CD4-positive, alpha-beta T cell treated with Interleukin-15 for 1 hour (primary cell): ENCODE results near the gene LYSMD1.

Experiments used
- DNase-seq: peaks from one replicate; pipeline ENCODE4 v3.0.0-alpha.2; 2020

The LYSMD1 gene

GRCh38 chr1:151175041-151175741 is 9.5 kb upstream of the LYSMD1 start:
- DNase-seq = no peak

DNA sequence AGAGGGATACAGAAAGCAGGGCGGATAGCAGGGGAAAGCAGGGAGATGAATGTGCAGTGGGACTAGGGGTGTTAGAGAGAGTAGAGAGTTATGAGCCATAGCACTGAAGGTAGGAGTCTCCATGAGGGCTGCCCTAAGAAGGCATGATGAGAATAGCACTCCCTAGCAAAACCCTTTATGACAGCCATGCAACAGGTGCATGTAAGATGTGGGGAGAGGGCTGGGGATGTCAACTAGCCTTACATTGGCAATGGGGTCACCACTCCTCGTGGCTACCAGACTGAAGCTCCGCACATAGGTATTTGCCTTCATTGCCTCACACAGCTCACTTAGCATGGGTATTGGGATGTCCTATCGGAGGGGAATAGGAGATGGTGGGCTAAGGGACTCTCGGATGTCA is 5.5 kb upstream of the LYSMD1 start:
- no peak for DNase-seq

GRCh38 chr1:151167116-151167515 is 1.4 kb upstream of the LYSMD1 start:
- no peak for DNase-seq

GRCh38 chr1:151166505-151166956 is 829 bp upstream of the LYSMD1 start:
- no peak for DNase-seq

DNA sequence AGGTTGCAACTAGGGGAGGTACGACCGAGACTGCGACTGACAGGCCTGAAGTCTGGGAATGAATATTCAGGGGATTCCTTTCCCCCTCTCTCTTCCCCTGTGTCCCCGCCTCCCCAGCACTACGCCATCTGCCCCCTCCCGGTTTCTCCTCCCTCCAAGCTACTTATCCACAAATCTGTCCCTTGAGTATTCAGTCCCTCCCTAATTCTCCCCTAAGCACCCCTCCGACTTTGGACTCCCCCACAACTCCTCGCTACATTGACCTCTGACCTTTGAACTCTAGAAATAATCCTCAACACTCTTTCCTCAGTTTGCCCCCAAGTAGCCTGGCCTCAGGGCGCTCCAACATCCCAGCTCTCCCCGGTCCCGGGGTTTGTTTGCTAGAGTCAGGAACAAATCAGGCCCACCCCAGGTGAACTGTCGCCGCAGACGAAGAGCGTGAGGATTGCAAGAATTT is 393 bp downstream of the LYSMD1 start:
- DNase-seq = no peak

DNA sequence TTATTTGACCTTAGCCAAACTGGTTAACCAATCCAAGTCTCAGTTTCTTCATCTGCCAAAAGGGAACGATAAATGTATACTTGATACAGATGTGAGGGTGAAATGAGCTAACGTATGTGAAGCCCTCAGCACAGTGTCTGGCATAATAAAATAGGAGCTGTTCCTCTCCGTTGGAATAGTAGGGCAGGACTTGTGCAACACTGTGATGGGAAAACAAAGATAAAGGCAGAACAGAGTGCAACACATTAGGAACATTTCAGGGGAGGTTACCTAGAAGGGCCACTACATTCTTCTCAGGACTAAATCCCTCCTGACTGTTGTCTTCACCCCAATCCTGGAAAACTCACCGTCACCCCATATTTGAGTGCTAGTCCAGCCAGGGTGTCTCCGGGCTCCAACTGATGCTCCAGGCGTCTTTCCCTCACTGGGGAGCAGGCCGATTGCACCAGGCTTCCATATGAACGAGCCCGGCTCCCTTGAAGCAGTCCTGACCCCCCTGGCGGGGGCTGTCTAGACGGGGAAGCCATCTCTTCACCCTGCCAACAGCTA is 896 bp downstream of the LYSMD1 start:
- DNase-seq = no peak

- DNase-seq = no peak
These were observed 6.3 kb downstream of the LYSMD1 start for GRCh38 chr1:151159373-151159772.

DNA sequence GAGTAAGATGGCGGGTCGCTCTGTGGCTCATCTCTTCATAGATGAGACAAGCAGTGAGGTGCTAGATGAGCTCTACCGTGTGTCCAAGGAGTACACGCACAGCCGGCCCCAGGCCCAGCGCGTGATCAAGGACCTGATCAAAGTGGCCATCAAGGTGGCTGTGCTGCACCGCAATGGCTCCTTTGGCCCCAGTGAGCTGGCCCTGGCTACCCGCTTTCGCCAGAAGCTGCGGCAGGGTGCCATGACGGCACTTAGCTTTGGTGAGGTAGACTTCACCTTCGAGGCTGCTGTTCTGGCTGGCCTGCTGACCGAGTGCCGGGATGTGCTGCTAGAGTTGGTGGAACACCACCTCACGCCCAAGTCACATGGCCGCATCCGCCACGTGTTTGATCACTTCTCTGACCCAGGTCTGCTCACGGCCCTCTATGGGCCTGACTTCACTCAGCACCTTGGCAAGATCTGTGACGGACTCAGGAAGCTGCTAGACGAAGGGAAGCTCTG is 6.9 kb downstream of the LYSMD1 start:
- DNase-seq = no peak

GRCh38 chr1:151158326-151158725 is 7.4 kb downstream of the LYSMD1 start:
- no peak for DNase-seq

GRCh38 chr1:151157067-151157531 is 8.6 kb downstream of the LYSMD1 start:
- DNase-seq = peak; percentile 56

- DNase-seq = peak; percentile 66
These were observed 9.2 kb downstream of the LYSMD1 start, which contains the start of gene TNFAIP8L2 for GRCh38 chr1:151156515-151156819. Gene TNFAIP8L2 (plus strand): TSS chr1:151156649. CDS start chr1:151158698, 2,049 bp downstream.

- DNase-seq = no peak
These were observed 18.0 kb downstream of the LYSMD1 start for GRCh38 chr1:151147665-151148064.

- no peak for DNase-seq
These were observed 18.6 kb downstream of the LYSMD1 start for GRCh38 chr1:151147132-151147503.

GRCh38 chr1:151146412-151147131 is 19.1 kb downstream of the LYSMD1 start, which contains the start of gene SEMA6C:
Gene SEMA6C (minus strand): TSS chr1:151146631. CDS start chr1:151142621, 4,010 bp downstream.
- peak; percentile 86 for DNase-seq

DNA sequence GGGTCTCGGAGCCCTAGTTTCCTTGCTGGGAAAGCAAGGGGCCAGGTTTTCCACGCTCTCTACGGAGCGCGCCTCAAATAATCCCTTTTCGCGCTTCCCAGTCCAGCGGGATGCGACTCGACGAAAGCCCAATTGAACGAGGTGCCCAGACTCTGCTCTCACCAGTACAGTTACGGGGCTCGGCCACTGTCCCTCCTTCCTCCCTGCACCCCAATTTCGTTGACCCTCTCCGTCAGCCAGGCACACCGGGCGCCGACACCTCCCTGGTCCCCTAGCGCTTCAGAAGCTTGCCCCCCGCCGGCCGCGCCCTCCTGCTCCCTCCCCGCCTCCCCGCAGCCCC is 19.7 kb downstream of the LYSMD1 start:
- DNase-seq = no peak

- no peak for DNase-seq
These were observed 20.2 kb downstream of the LYSMD1 start for GRCh38 chr1:151145304-151146071.

DNA sequence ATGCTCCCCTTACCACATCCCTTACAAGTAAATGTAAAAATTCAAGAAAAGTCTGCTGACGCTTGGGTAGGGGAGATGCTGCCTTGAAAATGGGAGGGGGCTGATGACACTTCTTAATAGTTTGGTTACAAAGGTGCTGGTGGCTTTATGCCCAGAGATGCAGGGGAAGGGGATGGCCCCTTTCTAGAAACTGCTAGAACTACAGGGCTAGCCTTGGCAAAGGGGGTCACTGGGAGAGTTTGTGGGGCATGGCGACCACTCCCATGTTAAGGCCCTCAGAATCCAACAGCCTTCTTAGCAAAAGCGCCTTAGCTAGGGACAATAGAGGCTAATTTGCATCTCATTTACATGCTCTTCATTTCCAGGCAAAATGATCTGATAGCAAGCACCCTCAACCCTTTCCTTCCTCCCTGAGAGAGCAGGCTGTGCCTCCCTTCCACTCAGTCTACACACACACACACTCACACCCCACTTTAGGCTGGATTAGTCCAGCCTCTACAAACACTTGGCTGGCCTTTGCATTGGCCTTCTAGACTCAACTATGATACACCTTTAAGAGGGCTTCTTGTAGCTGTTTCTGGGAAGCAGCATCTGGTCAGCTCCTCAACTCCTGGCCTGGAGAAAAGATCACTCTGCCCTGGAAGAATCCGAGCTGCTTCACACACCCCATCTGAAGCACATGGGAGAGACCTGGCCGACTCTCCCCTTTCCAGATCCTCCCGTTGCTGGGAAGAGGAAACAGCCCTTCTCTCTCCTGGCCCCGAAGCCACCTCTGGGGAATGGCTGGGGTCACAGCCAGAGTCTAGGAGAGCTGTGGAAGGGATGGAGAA is 21.0 kb downstream of the LYSMD1 start:
- DNase-seq = no peak

- DNase-seq = no peak
These were observed 21.7 kb downstream of the LYSMD1 start for GRCh38 chr1:151143986-151144385.

GRCh38 chr1:151143057-151143435 is 22.7 kb downstream of the LYSMD1 start:
- no peak for DNase-seq

DNA sequence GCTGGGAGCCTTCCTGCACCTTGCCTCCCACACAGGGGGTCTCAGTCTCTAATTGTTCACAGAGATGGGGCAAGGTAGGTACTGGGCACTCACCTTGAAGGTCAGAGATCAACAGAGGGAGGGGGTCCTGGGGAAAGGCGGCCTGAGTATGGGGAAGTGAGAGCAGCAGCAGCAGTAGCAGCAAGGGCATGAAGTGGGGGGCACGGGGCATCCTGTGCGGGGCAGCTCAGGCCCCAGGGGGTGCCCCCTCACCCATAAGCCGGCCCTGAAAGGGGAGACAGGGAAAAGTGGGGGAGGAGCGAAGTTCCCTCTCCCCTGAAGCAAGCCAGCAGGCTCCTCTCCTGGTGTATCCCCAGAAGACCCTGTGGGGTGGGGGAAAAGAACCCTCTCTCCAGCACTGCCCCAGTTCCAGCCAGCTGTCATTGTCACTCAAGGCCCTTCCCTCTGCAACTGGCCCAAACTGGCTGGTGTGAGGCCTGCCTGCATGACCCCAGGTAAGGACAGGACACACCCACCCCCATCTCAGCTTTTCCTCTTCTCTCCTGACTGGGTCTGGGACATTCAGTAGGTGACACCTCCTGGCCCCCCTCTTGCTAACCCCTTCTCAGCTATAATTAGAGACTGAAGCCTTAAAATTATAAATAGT is 23.2 kb downstream of the LYSMD1 start:
- DNase-seq = no peak

DNA sequence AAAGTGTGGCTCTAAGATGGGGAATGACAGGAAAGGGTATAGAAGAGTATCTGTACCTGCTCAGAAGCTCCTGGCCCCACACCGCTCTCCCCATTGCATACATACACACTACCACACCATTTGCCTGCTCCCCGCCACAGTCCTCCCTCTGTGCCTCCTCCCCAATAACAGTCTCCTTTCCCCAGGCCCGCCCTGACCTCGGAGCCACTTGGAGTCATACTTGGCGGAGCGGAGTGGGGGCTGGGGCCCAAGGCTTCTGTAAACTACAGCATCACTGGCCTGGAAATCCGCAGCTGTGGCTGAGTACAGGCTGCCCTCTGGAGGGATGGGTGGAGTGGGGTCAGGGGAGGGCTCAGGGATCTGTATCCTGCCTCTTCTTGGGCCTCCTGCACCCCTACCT is 27.9 kb downstream of the LYSMD1 start:
- DNase-seq = no peak
